Right lobe of liver (tissue), 6 donors: ENCODE results near the gene SCYGR6. TPM values are rescaled to one million over a fixed set of nuclear protein-coding genes. Genes with fewer than 3 reads are reported as not detected.
"Not testable (repeated sequence)": the region's sequence is repeated elsewhere in the genome, so short reads cannot be mapped to it uniquely, and the experiment has no call there.

Source experiments
- ATAC-seq, 4 donors: fragments of 200-7000 bp; cut with Tn5 transposase; one replicate each; pipeline ENCODE4 v1.9.1; 2020; ENCODE audit warnings: mild to moderate bottlenecking in 4 of 4, moderate library complexity in 4 of 4
- DNase-seq, 3 donors: peaks; one replicate each; pipeline ENCODE4 v3.0.0-alpha.2; 2020
- H3K27ac ChIP-seq, 3 donors: fragments of 200-600 bp; one replicate each; pipeline ENCODE4 v1.8.0; 2022
- H3K27me3 ChIP-seq, 2 donors: fragments of 200-600 bp; one replicate each; pipeline ENCODE4 v1.8.0; 2022
- H3K36me3 ChIP-seq, 4 donors: fragments of 200-600 bp; sonication (generic) in 1 of 4; one replicate each; pipeline versions ENCODE4 v1.5.1 to v1.8.0; 2017 to 2022; ENCODE audit warnings: control low read depth in 1 of 4
- H3K4me1 ChIP-seq, 4 donors: fragments of 200-600 bp; sonication (generic) in 1 of 4; one replicate each; pipeline versions ENCODE4 v1.5.1 to v1.8.0; 2017 to 2022; ENCODE audit warnings: control low read depth in 1 of 4
- H3K4me3 ChIP-seq, 3 donors: fragments of 200-600 bp; one replicate each; pipeline ENCODE4 v1.8.0; 2022
- H3K9me3 ChIP-seq, 4 donors: fragments of 200-600 bp; sonication (generic) in 1 of 4; one replicate each; pipeline versions ENCODE4 v1.5.1 to v1.8.0; 2017 to 2022; ENCODE audit warnings: control low read depth in 1 of 4
- CTCF ChIP-seq, 4 donors: fragments of 200-600 bp in 3 of 4; fragments of 450-650 bp in 1 of 4; IDR thresholded peaks; one replicate each; pipeline versions ENCODE4 v1.5.1 to v1.8.0; 2016 to 2022; ENCODE audit warnings: antibody characterized with exemption in 4 of 4, mild to moderate bottlenecking in 2 of 4
- POLR2A ChIP-seq: fragments of 450-650 bp; IDR thresholded peaks from one replicate; pipeline ENCODE4 v1.6.1; 2017; ENCODE audit warnings: antibody characterized with exemption, mild to moderate bottlenecking
- WGBS: methylation state at CpG from one replicate; pipeline ENCODE4 v1.1.6; 2018; ENCODE audit warnings: low coverage, low lambda C conversion rate; ENCODE audit not compliant: insufficient coverage; ENCODE audit errors: missing lambda C conversion rate; 5-methylcytosine and 5-hydroxymethylcytosine counted together
- intact Hi-C, 2 donors: fragments of 100-400 bp; cut with DNase I; formaldehyde crosslinking; loops; one replicate each; pipeline versions ENCODE4 v1.11.2 to v1.14.1; 2022
- total RNA-seq, 6 experiments: library from RNA; depleted of rRNA in 2 of 6; stranded (reverse); fragments of >200 nt in 2 of 6; fragmentation: NEBNext Ultra II Directional in 3 of 6; extraction: Animal tissue kit (Norgen Biotek cat#: 25700) in 3 of 6; gene quantifications; one replicate each; pipeline versions ENCODE4 v1.1.0 to v1.2.4, GENCODE V29; 2016 to 2023
- donor health status: DM: no; HTN: yes; CAD: no.
- donor health status: DM: no; HTN: no; CAD: no.
- donor health status: DM: no; HTN: no; CAD: no.
- donor health status: DM: no; HTN: yes; CAD: no.
- donor health status: DM: no; HTN: yes; CAD: no.

The SCYGR6 gene
- total RNA-seq, 6 experiments from 2014 or later = not detected

DNA sequence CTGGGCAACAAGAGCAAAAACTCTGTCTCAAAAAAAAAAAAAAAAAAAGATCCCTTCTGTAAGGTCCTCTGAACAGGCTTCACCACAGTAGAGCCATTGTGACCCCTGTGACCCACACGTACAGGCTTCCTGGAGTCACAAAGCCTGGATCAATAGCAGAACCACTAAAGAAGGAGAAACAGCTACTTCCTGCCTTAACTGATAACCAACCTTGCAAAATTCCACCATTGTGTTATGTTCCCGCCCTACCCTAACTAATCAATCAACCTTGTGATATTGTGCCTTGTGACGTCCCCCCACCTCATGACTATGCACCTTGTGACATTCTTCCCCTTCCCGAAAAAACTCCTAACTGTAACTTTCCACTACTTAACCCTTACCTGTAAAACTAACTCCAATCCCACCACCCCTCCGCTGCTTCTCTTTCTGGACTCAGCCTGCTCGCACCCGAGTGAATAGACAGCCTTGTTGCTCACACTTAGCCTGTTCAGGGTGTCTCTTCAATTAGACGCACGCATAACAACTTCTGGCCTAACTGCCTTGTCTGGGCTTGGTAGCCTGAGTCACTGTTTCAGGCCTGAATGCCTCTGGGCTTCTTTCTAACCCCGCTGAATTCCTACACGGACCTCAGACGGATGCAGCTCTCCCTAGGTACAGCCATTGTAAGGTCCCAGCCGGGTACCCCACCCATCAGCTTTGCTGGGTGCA is 35.0 kb upstream of the SCYGR6 start:
- no peaks in the 10 kb centered on the region for H3K9me3 ChIP-seq
- intact Hi-C loops = loop anchor here in 1 of 2 donors (10.0 kb wide), 1 partner anchor 355 kb away; no protein-coding TSS in a partner anchor
- no peaks in the 10 kb centered on the region for H3K27me3 ChIP-seq
- 65% methylated on average over 13 of the region's 13 CpGs for WGBS
- no peak overlapping the region for H3K4me3 ChIP-seq
- no peaks in the 10 kb centered on the region for H3K36me3 ChIP-seq
- ATAC-seq (peak in 1 of 4 donors; percentile 16), DNase-seq (no peak)
- TF ChIP-seq CTCF (IDR thresholded peaks at IDR 0.05) = no peak
- H3K4me1 ChIP-seq = peaks cover 0 to 5% (median 0%) of the 10 kb centered on the region in 4 donors
- H3K27ac ChIP-seq = no peak overlapping the region

- intact Hi-C loops, ATAC-seq: not testable (repeated sequence)
These were observed 31.7 kb upstream of the SCYGR6 start for GRCh38 chr2:227756261-227756660.

DNA sequence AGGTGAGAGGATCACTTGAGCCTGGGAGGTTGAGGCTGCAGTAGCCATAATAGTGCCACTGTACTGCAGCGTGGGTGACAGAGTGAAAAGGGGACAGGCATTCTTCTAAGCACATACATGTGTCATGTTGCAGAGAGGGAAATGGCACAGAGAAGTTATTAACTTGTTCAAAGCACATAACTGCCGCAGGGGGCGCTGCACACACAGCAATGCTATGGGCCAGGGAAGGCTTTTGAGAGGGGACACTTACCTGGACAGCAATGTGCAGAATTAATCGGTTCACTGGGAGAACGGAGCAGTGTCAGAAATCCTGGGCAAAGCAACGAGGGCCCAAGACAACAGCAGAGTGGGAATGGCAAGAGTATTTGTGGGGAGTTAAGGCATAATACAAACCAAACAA is 23.5 kb upstream of the SCYGR6 start:
- TF ChIP-seq POLR2A (no peak), CTCF (IDR thresholded peaks at IDR 0.05) (no peak)
- Histone ChIP-seq H3K27ac (no peak overlapping the region), H3K9me3 (no peaks in the 10 kb centered on the region), H3K4me1 (no peaks in the 10 kb centered on the region), H3K4me3 (no peak overlapping the region), H3K27me3 (no peaks in the 10 kb centered on the region), H3K36me3 (no peaks in the 10 kb centered on the region)
- ATAC-seq (no peak), DNase-seq (no peak)
- 76% methylated on average over 6 of the region's 6 CpGs for WGBS
- intact Hi-C loops = no loop called here

More at GRCh38 chr2:227756261-227756660, 31.7 kb upstream of the SCYGR6 start:
- not testable (repeated sequence) for H3K4me3 ChIP-seq, H3K36me3 ChIP-seq, H3K4me1 ChIP-seq, H3K27ac ChIP-seq, DNase-seq, H3K9me3 ChIP-seq, H3K27me3 ChIP-seq
- WGBS = 62% methylated on average over 4 of the region's 4 CpGs

GRCh38 chr2:227745594-227745993 is 21.0 kb upstream of the SCYGR6 start, which contains the start of gene SCYGR8:
Gene SCYGR8, plus strand, starts transcription at chr2:227745894. Its CDS starts 0 bp downstream, at chr2:227745894.
- Histone ChIP-seq H3K4me1 (no peaks in the 10 kb centered on the region), H3K9me3 (no peaks in the 10 kb centered on the region), H3K4me3 (no peak within 1 kb of the TSS), H3K36me3 (no peaks in the 10 kb centered on the region), H3K27me3 (no peaks in the 10 kb centered on the region), H3K27ac (no peak within 1 kb of the TSS)
- ATAC-seq (no peak), DNase-seq (no peak)
- WGBS = 94% methylated on average over 2 of the region's 9 CpGs
- intact Hi-C loops = no loop called here
- TF ChIP-seq POLR2A (no peak), CTCF (IDR thresholded peaks at IDR 0.05) (no peak)

- H3K4me3 ChIP-seq, H3K27ac ChIP-seq, intact Hi-C loops, H3K9me3 ChIP-seq, H3K36me3 ChIP-seq, H3K27me3 ChIP-seq, H3K4me1 ChIP-seq, DNase-seq, ATAC-seq: not testable (repeated sequence)
- 78% methylated on average over 4 of the region's 7 CpGs for WGBS
These were observed 16.1 kb upstream of the SCYGR6 start for GRCh38 chr2:227740705-227741104.
